MG63 (cell line): ENCODE measurements around the gene ACSM2A. TPM values are rescaled to one million over a fixed set of nuclear protein-coding genes. Genes with fewer than 3 reads are reported as not detected.
"Not testable (repeated sequence)": the region's sequence is repeated elsewhere in the genome, so short reads cannot be mapped to it uniquely, and the experiment has no call there.

Experiments used
- DNase-seq: peaks from one replicate; pipeline ENCODE4 v3.0.0-alpha.2; 2020
- H3K27me3 ChIP-seq: fragments of 250-450 bp; sonication (Bioruptor Pico); 2 replicates; pipeline ENCODE4 v1.5.1; 2020; ENCODE audit warnings: mild to moderate bottlenecking, moderate library complexity
- H3K36me3 ChIP-seq: fragments of 250-450 bp; sonication (Bioruptor Pico); 2 replicates; pipeline ENCODE4 v1.5.1; 2020; ENCODE audit warnings: mild to moderate bottlenecking, moderate library complexity
- H3K4me3 ChIP-seq: fragments of 250-450 bp; sonication (Bioruptor Pico); 2 replicates; pipeline ENCODE4 v1.5.1; 2020; ENCODE audit warnings: mild to moderate bottlenecking, moderate library complexity
- H3K9me3 ChIP-seq: fragments of 250-450 bp; sonication (Bioruptor Pico); 2 replicates; pipeline ENCODE4 v1.5.1; 2020; ENCODE audit warnings: mild to moderate bottlenecking, moderate library complexity
- total RNA-seq: library from RNA; depleted of rRNA; stranded (reverse); fragments of >200 nt; shearing (Covaris generic); gene quantifications from 2 replicates; pipeline ENCODE4 v1.2.3, GENCODE V29; 2014; ENCODE audit warnings: low replicate concordance

Gene ACSM2A
- total RNA-seq, 1 experiment from 2014 or later: not detected

DNA sequence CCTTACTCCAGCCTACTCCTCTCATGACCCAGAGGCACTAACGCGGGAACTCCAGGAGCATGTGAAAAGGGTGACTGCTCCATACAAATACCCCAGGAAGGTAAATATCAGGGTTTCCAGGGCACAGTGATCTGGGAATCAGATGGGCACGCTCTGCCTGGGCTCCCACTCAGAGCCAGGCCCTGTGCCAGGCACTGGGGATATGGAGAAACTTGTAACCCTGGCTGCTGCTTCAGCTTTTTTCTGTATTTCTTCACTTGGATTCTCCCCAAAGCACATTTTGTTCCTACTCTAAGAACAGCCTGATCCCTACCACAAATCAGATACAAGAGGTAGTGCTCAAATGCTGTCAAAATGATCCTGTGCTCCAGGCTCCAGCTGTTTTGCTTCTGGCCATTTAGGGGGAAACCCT, 11.5 kb upstream of the ACSM2A start:
- DNase-seq, H3K4me3 ChIP-seq, H3K9me3 ChIP-seq, H3K27me3 ChIP-seq, H3K36me3 ChIP-seq: not testable (repeated sequence)

DNA sequence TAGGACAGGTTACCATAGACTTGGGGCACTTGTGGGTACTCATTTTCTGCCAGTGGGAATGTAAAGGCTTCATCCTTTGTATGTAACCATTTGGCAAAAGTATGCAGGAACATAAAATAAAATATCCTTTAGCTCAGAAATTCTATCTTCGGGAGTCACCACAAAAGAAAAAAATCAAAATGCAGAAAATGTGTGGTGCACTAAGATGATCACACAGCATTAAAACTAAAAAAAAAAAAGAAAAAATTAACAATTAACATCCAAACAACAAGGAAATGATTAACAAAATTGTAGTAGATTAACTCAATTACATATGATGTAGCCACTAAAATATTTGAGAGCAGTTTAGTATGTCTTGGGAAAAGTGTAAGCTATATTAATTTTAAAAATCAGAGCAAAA, 10.6 kb upstream of the ACSM2A start:
- H3K27me3 ChIP-seq, H3K4me3 ChIP-seq, H3K9me3 ChIP-seq, DNase-seq, H3K36me3 ChIP-seq: not testable (repeated sequence)

DNA sequence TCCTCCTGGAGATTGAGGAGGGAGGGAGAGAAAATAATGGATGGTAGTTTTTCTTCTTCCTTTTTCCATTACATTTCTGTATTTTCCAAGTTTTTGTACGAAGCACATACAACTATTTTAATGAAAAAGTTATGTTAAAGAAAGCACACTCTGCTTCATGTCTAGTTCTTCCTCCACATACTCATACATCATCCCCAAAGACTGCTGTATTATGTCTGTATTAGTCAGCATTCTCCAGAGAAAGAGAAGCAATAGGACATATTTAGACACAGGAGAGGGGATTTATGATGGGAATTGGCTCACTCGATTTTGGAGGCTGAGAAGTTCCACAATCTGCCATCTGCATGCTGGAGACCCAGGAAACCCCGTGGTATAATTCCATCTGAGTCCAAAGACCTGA, 10.1 kb upstream of the ACSM2A start:
- H3K36me3 ChIP-seq: no peaks in the 10 kb centered on the region
- H3K27me3 ChIP-seq: no peaks in the 10 kb centered on the region
- no peak overlapping the region for H3K4me3 ChIP-seq
- DNase-seq: no peak
- H3K9me3 ChIP-seq: no peaks in the 10 kb centered on the region

DNA sequence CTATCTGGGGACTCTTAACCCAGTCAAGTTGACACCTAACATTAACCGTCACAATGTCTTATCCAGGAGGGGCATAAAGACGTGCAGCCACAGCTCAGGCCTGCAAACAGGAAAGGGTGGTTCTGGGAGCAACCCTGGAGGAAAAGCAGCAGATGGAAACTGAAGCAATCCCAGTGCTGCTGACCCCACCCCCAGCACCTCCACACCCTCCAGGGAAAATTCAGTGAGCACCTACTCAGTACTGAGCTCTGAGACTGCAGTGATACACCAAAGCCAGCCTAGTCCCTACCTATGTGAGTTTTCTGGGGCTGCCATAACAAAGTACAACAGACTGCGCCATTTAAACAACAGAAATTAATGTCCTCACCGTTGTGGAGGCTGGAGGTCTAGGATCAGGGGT, 9.5 kb upstream of the ACSM2A start:
- H3K27me3 ChIP-seq, H3K4me3 ChIP-seq, DNase-seq, H3K9me3 ChIP-seq, H3K36me3 ChIP-seq: not testable (repeated sequence)

DNA sequence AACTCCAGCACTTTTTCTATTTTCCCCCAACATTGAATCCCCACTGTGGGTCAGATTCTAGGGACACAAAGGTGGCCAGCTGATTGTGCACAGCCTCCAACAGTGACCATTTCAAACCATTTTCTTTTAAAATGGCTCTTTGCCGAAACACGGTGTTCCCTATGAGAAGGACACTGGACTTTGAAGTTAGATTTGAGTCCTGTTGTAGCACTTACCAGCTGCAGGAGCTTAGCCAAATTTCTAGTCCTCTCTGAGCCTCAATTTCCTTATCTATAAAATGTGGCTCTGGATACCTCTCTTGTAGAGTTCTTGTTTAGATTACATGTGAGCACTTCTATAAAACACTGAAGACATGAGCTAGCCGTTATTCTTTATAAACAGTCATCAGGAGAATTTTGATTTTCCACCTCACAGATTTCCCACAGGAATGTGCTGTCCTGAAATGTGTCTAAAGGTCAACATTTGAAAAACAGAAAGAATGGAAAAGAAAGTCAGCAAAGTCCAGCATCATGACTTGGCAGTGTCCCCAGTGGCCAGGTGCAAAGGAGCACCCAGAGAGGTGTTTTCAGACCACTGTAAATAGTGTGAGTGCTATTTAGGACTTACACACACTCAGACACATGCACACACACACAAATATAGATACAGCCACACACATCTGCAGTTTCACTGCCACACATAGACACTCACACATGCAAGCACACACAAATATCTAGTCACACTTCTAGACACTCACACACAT, 4.5 kb upstream of the ACSM2A start:
- DNase-seq, H3K4me3 ChIP-seq, H3K36me3 ChIP-seq, H3K27me3 ChIP-seq, H3K9me3 ChIP-seq: not testable (repeated sequence)

DNA sequence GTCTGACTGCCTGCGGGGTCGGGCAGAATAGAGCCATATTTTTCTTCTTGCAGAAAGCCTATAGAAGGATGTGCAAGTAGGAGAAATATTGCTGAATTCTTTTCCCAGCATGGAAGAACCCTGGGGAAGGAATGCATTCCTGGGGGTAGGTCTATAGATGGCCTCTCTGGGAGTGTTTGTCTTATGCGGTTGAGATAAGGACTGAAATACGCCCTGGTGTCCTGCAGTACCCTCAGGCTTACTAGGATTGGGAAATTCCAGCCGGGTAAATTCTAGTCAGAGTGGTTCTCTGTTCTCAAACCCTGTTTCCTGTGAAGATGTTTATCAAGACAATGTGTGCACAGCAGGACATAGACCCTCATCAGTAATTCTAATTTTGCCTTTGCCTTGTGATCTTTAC, 2.3 kb downstream of the ACSM2A start:
- H3K27me3 ChIP-seq, H3K9me3 ChIP-seq, H3K4me3 ChIP-seq, H3K36me3 ChIP-seq, DNase-seq: not testable (repeated sequence)

DNA sequence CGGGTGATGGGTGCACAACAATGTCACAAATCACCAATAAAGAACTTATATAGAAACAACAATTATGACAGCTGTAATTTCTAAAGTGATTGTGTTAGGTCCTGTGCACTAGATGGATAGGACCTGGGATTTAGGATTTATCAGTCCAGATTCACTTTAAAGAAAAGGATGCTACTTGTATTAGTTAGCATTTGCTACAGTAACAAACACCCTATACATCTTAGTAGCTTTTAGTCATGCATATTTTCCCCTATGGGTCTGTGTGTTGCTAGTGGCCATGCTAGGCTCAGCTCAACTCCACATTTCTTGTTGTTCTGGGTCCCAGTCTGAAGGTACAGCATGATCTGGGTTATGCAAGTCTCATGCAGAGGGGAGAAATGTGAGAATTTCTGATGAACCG, 7.9 kb downstream of the ACSM2A start:
- H3K36me3 ChIP-seq: not testable (repeated sequence)

DNA sequence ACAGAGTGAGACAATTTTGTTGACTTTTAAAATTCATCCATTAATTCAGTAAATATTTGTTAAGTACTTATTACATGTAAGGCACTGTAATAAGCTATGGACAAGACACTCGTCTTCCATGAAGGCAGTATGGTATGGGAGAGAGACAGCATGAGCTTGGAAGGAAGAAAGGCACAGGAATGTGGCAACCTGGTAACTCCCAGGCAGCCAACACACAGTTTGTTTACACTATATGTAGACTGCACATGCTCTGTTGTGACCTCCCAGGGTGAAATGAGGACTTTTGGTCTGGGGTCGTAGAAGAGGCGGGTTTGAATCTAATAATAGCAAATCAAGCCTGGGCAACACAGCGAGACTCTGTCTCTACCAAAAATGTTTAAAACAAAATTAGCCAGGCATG, 9.0 kb downstream of the ACSM2A start:
- not testable (repeated sequence) for H3K36me3 ChIP-seq, H3K9me3 ChIP-seq, H3K4me3 ChIP-seq, DNase-seq, H3K27me3 ChIP-seq

More for the DNA sequence above, 7.9 kb downstream of the ACSM2A start:
- not testable (repeated sequence) for H3K27me3 ChIP-seq, H3K4me3 ChIP-seq, H3K9me3 ChIP-seq, DNase-seq

DNA sequence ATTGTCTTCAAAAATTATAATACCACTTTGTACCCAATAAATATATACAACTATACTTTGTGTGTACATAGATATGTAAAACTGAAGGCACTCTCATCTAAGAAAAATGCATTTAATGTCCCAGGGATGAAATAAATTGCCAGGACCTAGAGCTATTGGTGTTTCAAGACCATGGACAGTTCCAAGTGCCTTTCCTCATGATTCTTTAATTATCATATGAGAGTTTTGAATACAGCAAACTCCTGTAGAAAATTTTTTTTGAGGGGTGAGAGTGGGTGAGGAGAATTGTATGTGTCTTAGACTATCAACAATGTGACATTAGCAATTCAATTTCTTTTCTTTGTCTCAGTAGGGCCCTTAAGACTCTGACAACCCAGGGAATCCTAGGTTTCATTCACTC, 17.6 kb downstream of the ACSM2A start:
- not testable (repeated sequence) for H3K4me3 ChIP-seq, DNase-seq, H3K36me3 ChIP-seq, H3K27me3 ChIP-seq, H3K9me3 ChIP-seq

DNA sequence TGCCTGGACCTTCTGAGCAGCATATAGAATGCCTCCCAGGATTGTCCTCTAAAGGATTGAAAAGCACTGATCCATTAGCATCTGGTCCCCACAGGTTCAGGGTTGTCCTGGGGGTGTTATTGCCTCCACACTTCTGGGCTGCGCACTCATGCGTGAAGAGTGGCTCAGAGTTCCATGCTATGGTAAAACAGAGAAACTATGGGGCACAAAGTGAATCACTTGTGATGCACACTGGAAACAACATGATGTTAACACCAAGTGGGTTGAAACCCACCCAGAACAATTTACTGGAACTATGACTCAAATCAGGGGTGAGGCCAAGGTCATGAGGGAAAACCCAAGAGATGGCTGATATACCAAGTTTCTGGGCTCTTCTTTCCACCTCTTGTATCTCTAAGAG, 18.6 kb downstream of the ACSM2A start:
- not testable (repeated sequence) for H3K9me3 ChIP-seq

DNA sequence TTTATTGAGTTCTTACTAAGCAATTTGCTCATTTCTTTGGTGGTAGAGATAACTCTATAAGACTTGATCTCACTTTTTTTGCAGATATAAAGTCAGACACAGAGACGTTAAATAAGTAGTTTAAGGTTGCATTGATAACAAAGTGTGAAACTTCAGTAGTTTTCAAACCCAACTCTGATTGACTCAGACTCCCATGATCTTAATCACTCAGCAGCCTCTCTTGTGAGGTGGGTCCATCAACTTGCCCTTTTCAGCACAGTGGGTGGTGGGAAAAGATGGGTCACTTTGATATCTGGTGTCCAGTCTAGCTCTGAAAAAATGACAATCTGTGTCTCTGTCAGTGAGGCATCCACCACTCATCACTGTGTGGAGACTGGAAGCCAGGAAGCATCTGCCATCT, 19.4 kb downstream of the ACSM2A start:
- H3K9me3 ChIP-seq, H3K36me3 ChIP-seq, H3K27me3 ChIP-seq, DNase-seq, H3K4me3 ChIP-seq: not testable (repeated sequence)

More for the DNA sequence above, 18.6 kb downstream of the ACSM2A start:
- H3K27me3 ChIP-seq, H3K36me3 ChIP-seq, H3K4me3 ChIP-seq, DNase-seq: not testable (repeated sequence)

DNA sequence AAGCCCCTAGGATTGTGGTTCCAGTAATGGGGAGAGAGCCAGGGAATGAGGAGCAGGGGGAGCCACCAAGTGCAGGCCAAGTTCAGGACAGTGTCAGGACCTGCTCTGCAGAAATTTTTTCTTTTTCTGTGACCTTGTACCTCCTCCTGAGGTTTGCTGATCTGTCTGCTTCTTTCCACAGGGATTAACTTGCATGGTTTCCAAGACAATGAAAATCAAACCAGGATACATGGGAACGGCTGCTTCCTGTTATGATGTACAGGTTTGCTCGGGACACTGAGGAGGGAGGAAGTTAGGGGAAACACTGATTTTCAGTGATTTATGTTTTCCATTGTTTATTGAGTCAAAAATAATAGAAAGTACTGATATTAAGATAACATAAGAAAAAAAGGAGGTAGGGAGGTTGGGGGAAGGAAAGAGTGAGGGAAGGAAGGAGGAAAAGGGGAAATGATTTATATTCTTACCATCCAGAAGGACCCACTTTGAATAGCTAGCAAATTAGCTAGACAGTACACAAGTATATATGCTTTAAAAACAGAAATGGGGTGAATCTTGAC, 25.9 kb downstream of the ACSM2A start:
- not testable (repeated sequence) for H3K27me3 ChIP-seq, H3K9me3 ChIP-seq, H3K4me3 ChIP-seq, DNase-seq, H3K36me3 ChIP-seq

DNA sequence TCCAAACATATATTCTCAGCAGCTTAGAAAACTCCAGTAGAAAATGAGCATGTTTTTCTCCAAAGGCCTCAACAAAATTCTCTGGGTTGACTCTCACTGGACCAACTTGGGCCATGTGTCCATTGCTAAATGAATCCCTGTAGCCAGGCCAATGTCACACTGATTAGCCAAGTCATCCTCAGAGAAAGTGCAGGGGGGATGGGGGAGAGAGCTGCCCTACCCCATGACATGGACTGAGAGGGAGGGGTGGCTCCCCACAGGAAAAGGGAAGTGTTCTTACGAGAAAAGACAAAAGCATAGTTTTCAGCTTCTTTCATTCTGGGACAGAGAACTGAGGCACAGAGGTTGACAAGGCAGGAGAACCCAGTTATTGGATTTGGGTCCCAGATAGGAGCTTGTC, 32.7 kb downstream of the ACSM2A start:
- not testable (repeated sequence) for H3K9me3 ChIP-seq, H3K36me3 ChIP-seq, DNase-seq, H3K27me3 ChIP-seq, H3K4me3 ChIP-seq

DNA sequence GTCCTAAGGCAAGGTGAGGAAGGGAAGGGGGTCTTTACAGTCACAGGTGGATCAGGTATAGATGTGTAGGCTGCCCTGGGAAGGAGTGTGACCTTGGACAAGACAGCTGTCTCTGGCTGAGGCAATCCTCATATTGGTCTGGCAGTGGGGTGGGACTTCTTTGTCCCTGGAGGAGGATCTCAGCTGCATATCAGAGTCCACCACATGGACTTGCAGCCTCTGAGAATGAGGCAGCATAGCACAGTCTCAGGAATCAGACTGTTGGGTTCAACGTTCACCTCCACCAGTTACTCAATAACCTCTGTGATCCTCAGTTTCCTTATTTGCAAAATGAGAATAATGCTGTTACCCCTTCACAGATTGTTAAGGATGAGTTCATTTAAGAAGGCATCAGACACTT, 33.4 kb downstream of the ACSM2A start:
- Histone ChIP-seq H3K9me3 (no peaks in the 10 kb centered on the region), H3K4me3 (no peak overlapping the region), H3K27me3 (no peaks in the 10 kb centered on the region), H3K36me3 (no peaks in the 10 kb centered on the region)
- no peak for DNase-seq

DNA sequence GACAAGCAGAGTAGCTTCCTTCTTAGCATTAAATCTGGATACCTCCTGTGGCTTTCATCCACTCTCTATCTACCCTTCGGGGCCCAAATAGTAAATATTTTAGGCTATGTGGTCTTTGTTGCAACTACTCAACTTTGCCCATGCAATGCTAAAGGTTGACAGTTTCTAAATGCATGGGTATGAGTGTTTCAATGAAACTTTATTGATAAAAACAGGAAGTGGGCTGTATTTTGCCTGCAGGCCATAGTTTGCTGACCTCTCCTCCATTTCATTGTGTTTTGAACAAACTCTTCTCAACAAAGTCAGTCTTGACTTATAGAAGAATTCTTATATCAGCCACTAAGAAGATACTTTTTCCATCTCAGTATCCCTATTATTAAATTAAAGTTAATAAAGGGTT, 34.1 kb downstream of the ACSM2A start:
- Histone ChIP-seq H3K4me3 (no peak overlapping the region), H3K27me3 (no peaks in the 10 kb centered on the region), H3K36me3 (no peaks in the 10 kb centered on the region), H3K9me3 (no peaks in the 10 kb centered on the region)
- DNase-seq: no peak

DNA sequence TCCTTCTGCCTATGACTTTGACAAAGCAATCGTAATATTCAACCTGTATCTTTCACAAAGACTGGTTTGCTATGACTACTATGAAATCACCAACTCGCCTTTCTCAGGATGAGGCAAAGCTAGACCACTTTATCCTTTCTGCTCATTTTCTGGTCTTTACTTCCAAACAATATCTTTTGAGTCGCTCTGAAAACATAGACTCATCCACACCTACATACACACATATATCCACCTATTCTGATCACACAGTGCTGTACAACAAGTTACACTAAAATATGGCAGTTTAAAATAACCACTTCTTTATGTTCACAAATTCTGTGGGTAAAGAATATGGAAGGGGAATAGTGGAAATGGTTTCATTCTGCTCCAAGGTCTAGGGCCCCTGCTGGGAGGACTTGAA, 39.7 kb downstream of the ACSM2A start:
- not testable (repeated sequence) for H3K27me3 ChIP-seq, H3K4me3 ChIP-seq, H3K36me3 ChIP-seq, H3K9me3 ChIP-seq, DNase-seq

DNA sequence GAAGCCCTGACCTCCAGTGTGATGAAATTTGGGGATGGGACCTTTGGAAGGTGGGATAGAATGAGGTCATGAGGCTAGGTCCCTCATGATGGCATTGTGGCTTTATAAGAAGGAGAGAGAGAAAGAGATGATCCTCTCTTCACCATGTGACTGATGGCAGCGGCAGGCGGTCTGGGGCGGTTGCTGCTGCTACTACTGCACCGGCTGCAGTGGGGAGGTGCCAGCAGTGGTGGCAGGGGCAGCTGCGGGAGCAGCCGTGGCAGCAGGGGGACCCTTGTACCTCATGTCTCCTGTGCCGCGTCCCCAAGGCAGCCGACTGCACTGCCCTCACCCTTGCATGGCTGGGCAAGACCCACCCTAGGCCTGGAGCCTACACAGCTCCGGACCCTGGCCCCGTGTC, 40.1 kb downstream of the ACSM2A start:
- not testable (repeated sequence) for H3K4me3 ChIP-seq, H3K36me3 ChIP-seq, H3K27me3 ChIP-seq, H3K9me3 ChIP-seq, DNase-seq

DNA sequence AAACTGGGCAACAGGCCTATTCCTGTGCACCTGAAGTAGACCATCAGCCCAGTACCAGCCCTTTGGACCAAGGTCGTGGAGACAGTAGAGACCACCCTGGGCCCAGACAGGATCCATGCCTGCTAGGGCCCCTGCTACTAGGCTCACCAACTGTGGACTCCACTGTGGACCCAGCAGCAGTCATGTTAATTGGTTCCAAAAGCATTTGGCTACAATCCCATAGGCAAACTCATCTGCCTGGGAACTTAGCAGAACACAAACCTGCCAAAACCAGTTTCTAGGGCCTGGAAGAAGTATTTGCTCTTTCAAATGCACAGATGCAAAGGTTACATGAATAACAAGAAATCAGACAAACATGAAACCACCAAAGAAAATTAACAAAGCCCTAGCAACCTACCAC, 53.1 kb downstream of the ACSM2A start:
- H3K9me3 ChIP-seq: 0 out of 2 replicates have a peak, but pooled peaks cover 2% of the 10 kb centered on the region
- no peak for DNase-seq
- H3K4me3 ChIP-seq: no peak overlapping the region
- H3K36me3 ChIP-seq: no peaks in the 10 kb centered on the region
- H3K27me3 ChIP-seq: no peaks in the 10 kb centered on the region
